ENCODE results near the gene PTPN9.
"Not testable (repeated sequence)": the region's sequence is repeated elsewhere in the genome, so short reads cannot be mapped to it uniquely, and the experiment has no call there.

PTPN9 gene
- total RNA-seq = 24.2 to 36.7 (median 31.8) reads per million in 4 donors

DNA sequence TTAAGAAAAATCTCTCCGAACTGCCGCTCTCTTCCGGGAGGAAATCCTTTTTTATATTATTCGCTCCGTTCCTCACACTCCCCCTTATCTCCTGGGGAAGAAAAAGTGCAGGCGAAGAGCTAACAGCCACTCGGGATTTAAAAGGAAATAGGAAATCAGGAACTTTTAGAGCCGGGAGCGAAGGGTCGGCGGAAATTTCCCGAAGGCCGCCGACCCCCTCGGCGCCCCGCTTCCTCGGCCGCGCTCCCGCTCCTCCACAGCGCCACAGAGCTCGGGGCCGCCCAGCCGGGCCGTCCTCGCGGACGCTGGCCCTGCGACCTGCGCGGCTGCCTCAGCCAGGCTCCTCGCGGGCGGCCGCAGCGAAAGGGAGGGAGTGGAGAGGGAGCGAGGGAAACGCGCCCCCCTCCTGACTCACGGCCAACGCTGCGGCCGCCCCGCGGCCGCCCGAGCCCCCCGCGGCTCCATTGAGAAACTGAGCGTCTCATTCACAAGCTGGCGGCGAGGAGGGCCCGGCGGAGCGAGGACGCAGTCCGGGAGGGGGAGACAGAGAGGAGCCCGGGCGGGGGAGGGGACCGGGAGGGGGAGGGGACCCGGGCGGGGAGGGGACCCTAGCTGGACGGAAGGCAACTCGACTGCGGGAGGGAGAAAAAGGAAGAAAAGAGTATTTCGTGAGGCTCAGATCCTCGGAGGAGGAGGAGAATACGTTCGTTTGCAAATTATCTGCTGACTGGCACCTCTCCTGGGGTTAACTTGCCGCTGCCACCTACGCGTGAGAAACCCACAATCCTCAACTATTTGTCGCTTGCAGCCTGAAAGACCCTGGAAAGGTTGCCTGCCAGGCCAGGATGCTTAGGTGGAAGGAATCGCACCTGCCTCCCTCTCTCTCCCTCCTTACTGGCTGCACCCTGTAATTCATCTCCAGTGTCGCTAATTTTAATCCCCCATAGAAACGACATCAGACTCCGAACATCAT lies at the start of gene PTPN9:
TSS of gene PTPN9 (minus strand) at position 368 of the 973 bp plus-strand sequence. CDS start 539 bp downstream, outside the sequence.
- peak; percentile 47 to 72 (median 63) for DNase-seq

DNA sequence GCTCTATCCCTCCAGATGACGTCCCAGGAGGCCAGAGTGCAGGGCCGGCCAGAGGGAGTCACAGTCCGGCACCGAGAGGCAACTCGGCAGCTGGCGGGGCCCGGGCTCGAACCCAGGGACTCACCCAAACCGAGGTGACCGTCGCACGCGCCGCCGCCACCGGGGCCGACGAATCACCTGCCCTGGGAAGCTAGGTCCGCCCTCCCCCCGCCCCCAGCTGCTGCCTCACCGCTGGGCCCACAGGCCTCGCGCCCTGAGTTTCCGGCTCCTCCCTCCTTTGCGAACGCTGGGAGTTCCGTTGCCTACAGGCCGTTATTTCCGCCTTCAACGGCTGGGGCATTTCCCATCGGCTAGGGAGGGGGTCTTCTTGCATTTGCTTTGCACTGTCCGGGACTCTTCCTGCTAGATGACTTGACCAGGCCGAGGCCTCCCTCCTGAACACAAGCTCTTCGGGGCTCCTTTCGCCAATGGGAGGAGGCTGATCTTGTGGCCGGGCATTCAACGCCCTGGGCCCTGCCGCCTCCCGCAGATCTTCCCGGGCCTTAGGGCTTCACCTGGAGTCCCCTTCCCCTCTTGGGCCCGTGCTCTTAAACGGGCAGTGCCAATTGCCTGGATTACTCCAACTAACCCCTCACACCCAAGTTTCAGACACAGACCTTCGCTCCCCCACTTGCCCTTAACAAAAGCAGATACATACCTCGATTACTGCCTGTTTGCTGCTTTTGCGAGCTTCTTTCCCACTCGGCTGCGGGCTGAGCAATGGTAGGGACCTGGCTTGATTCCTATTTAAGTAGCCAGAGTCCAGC lies 46.6 kb upstream of the PTPN9 start, which contains the start of gene SNUPN:
TSS of gene SNUPN (minus strand) at position 184 of the 806 bp plus-strand sequence. CDS start 4,674 bp downstream, outside the sequence.
- DNase-seq = peak; percentile 81 to 97 (median 86)

DNA sequence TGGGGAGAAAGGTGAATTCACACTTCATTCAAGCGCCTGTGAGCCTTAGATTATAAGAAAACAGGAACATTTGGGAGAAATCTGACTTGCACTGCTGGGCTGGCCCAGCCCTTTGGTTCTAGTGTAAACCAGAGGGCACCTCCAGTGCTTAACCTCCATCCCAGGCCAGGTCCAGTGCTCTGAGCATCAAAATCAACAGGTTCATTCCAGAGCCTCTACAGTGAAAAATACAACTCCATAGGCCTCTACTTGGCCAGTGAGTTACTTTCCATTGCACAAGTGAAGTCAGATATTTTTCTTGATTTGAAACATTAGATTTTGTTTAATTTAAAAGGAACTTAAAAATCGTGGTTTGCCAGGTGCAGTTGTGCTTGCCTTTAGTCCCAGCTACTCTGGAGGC lies 43.4 kb upstream of the PTPN9 start:
- DNase-seq = no peak

DNA sequence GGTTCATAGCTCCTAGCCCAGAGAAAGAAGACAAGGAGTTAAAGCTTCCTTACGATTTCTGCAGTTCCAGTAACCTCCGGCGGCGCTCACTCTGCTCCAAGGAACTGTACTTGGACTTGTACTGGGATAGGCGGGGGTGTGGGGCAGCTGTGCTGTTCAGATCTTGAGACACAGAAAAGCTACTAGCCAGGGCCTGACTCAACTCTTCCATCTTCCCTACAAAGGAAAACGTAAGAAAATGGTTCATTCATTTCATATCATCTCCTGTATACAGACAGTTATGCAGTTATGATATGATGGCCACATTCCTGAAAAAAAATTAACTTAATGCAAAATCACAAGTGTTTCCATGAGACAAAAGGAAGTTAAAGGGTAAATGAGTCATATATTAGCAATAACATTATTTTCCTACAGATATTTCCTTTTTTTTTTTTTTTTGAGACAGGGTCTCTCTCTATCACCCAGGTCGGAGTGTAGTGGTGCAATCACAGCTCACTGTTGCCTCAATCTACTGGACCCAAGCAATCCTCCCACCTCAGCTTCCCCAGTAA lies 41.8 kb upstream of the PTPN9 start:
- no peak for DNase-seq

DNA sequence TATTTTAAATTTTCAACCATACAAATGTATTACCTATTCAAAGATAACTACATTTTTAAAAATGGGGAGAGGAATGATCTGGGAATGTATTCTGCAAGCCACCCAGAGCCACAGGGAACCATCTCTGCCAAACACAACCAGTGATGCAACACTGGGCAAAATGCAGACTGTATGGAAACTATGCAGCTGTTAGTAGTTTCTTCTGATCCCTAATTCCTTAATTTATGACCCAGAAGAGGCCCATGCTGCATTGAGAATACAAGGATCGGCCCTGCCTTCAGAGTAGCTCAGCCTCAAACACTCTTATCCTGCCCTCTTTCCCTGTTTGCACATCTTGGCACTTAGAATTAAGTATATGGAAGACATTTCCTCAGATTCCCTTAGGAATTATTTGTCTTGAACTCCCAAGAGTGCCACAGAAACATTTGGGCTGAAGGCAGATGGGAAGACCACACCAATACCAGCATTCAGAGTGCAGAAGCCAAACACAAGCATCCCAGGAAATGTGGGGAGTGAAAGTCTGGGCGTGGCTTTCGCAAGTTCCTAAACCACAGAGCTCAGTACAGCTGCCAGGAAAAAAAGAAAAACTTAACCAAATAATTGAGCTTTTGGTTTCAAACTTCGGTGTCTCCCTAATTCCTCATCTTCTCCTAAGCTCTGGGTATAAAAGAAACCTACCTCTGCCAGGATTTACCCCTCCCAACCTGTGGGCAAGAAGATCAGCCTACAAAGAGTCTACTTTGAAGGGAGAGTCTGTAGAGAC lies 41.1 kb upstream of the PTPN9 start:
- DNase-seq = no peak

DNA sequence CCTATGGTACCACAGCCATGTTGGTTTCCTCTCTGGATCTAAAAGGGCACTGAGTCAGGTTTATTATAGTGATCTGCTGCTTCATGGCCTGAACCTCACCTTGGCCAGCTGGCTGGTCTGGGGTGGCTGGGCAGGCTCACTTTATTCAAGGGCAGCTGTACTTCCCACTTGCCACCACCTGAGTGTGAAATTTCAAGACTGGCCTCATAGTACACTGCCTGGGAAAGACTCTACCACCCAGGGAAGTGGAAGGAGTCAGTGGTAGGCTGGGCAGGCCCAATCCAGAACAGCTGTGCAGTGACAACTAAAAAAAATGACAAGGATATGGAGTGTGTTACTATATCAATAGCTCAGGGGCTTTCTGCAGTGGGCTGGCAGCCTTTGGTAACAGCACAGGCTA lies 37.7 kb upstream of the PTPN9 start:
- no peak for DNase-seq

- DNase-seq = peak in 1 of 5 donors; percentile 71
Measured at GRCh38 chr15:75606711-75607699, 27.9 kb upstream of the PTPN9 start.

- no peak for DNase-seq
Measured at GRCh38 chr15:75606026-75606425, 26.9 kb upstream of the PTPN9 start.

DNA sequence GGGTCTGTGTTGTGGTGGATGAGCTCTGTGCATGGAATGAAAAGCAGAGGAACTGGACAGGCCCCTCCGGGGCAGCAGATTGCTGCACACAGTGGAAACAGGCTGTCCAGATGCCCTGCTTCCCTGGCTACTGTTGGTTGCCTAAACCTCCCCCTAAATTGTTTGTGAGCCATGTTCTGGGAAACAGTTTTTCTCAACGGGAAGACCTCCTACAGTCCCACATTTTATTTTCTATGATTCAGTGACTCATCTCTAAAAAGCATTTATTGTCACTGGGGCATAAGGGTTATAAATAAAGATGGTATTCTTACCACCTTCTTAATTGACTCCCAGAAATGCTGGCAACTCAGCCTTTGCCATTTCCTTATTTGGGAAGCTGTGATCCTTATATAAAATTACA lies 20.3 kb upstream of the PTPN9 start:
- no peak for DNase-seq

DNA sequence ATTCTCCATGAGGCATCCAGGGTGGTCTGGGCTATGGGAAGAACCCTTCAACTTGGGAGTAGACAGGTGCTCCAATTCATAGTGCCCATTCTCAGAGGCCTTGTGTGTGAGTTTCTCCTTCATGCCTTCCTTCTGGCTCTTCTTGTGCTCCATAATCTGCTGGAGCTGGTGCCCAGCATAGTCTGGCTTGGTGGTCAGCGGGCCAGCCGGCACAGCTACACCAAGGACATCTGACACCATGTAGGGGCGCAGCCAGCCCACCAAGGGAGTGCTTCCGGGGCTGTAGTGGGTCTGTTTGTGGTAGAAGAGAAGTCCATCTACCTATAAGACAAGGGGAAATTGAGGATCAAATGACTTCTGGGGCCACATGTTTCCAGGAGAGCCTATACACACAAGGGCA lies 19.2 kb upstream of the PTPN9 start:
- DNase-seq = no peak

DNA sequence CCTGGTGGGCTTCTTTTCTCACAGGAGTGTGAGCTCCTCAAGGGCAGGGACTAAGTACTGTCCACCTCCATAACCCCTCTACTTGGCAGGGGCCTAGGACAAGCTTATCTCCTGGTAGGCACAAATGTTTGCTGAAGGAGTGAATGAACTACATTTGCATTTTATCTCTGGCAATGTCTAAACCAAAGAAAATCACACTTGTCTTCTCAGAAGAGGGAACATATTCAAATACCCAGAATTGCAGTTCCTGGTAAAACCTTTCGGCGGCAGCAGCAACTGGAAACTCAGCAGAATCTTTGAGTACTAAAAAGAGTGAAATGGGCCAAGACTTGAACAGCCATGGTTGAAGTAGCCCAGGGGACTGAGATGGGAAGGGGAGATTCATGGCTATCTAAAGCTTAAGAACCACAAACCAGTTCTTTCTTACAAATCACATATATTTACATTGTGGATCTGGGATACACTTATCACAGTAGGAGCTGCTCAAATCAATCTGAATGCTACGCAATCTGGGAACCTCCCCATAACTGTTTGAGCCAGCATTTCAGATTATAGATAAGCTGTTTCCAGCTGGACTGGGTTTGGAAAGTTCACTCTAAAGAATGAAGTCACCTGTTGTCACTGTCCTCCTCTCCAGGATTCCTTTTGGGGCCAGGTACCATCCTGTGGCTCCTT lies 18.7 kb upstream of the PTPN9 start:
- DNase-seq = peak in 1 of 5 donors; percentile 86

DNA sequence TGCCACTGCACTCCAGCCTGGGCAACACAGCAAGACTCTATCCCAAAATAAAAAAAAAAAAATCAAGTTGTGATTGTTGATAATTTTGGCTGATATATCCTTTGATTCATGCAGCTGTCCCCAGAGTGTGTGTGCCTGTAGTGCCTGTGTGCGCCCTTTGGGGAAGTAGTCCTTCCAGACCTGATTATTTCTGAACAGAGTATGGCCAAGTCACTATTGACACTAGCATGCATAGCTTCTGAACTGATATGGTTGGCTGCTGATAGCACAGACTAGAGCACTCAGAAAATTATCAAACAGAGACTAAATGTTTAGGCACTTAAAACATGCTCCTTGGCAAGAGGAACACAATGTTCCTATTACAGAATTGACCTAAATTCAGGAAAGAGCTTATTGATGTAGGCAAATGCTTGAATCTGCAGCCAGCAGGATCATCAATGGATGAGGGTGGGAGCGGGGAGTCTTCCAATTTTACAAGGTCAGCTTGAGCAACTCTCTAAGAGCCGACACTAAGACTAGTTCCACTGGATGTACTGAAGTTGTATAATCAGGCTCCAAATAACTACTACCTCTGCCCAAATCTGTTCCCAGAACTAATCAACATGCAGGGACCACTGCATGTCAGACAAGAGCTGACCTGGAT lies 17.7 kb upstream of the PTPN9 start:
- no peak for DNase-seq

GRCh38 chr15:75594276-75594675 lies 15.2 kb upstream of the PTPN9 start:
- DNase-seq = no peak

DNA sequence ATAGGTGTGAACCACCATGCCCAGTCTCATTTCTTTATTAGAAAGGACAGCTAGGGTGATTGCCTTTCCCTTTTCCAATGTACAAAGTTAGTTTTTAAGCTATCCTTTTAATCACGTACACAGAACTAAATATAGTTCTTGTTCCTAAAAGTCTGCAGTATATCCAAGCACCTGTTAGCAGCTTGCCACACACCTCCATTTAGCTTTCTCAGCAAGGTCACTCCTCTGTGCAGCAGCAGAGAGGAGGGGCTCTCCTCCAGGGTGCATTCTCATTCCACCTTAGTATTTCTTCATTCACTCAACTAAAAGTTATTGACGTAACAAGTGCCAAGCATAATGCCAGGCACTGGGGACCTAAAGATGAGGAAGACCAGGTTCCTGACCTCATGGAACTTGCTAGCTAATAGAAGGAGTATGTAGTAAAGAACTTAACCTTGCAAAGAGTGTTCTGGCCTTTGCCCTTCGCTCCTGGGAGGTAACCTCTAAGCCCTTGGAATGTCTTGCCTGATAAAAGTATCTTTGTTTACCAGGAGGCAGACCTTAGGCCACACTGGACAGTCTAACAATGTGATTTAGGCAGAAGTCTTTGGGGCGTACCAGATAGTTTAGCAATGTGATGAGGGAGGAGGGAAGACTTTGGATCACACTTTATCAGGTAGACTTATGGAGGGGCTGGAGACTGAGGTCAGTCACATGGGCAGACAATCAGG lies 12.7 kb upstream of the PTPN9 start:
- no peak for DNase-seq

DNA sequence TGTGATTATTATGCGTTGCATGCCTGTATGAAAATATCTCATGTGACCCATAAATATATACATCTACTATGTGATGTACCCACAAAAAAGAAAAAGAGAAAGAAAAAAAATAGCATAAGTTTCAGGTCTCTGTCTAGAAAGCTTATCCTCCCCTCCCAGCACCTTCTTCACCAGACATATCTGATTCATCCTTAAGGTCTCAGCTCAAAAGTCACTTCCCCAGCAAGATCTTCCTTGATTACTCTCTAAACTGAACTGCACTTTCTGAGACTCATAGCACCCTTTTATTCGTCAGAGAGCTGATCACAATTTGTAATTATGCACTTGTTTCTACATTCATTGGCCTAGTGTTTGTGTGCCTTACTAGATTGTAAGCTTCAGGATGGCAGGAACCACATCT lies 11.1 kb upstream of the PTPN9 start:
- no peak for DNase-seq

GRCh38 chr15:75589071-75589470 lies 10.0 kb upstream of the PTPN9 start:
- DNase-seq = no peak

DNA sequence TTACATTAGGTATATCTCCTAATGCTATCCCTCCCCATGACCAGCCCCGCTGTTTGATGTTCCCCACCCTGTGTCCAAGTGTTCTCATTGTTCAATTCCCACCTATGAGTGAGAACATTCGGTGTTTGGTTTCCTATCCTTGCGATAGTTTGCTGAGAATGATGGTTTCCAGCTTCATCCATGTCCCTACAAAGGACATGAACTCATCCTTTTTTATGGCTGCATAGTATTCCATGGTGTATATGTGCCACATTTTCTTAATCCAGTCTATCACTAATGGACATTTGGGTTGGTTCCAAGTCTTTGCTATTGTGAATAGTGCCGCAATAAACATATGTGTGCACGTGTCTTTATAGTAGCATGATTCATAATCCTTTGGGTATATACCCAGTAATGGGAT lies 7.3 kb upstream of the PTPN9 start:
- not testable (repeated sequence) for DNase-seq

- no peak for DNase-seq
Measured at GRCh38 chr15:75584121-75584520, 5.0 kb upstream of the PTPN9 start.

DNA sequence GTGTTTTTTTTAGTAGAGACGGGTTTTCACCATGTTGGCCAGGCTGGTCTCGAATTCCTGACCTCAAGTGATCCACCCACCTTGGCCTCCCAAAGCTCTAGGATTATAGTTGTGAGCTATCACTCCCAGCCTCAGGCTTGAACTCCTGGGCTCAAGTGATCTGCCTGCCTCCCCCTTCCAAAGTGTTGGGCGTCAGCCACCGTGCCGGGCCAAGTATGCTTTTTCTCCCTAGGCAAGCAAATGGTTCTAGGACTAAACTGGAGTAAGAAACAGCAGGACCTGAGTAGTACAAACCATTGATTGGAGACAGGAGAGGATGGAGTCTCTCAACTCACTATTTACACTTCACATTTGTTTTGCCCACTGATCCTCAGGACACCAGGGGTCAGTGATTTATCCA lies 4.6 kb upstream of the PTPN9 start:
- no peak for DNase-seq

Measured in T-helper 1 cell (primary cell).